Skin epidermis (tissue), 12 donors: Measurements from ENCODE around the gene AMBP.

Source experiments
- H3K27ac ChIP-seq, 21 experiments: fragments of 200-600 bp; sonication (generic) in 11 of 21; one replicate each; pipeline ENCODE4 v1.5.0; 2020; ENCODE audit warnings: mild to moderate bottlenecking in 3 of 21, inconsistent platforms in 2 of 21, moderate library complexity in 2 of 21
- H3K4me3 ChIP-seq, 7 experiments: fragments of 200-600 bp; sonication (generic) in 2 of 7; one replicate each; pipeline ENCODE4 v1.5.0; 2020; ENCODE audit warnings: inconsistent platforms in 2 of 7, mild to moderate bottlenecking in 2 of 7, moderate library complexity in 1 of 7

Gene AMBP

GRCh38 chr9:114017741-114018715 is 60.1 kb downstream of the AMBP start:
- H3K27ac ChIP-seq: no peak overlapping the region
- H3K4me3 ChIP-seq: no peak overlapping the region

- Histone ChIP-seq H3K4me3 (no peak overlapping the region), H3K27ac (no peak overlapping the region)
These were observed 61.3 kb downstream of the AMBP start for GRCh38 chr9:114016629-114017423.

- no peak overlapping the region for H3K27ac ChIP-seq
- H3K4me3 ChIP-seq: no peak overlapping the region
These were observed 62.0 kb downstream of the AMBP start for GRCh38 chr9:114016101-114016500.

- Histone ChIP-seq H3K27ac (no peak overlapping the region), H3K4me3 (no peak overlapping the region)
These were observed 62.5 kb downstream of the AMBP start for GRCh38 chr9:114015607-114016006.

GRCh38 chr9:114014044-114014443 is 64.1 kb downstream of the AMBP start:
- H3K27ac ChIP-seq: no peak overlapping the region

GRCh38 chr9:114012126-114012525 is 66.0 kb downstream of the AMBP start:
- Histone ChIP-seq H3K27ac (no peak overlapping the region), H3K4me3 (no peak overlapping the region)

More at GRCh38 chr9:114014044-114014443, 64.1 kb downstream of the AMBP start:
- H3K4me3 ChIP-seq: no peak overlapping the region

GRCh38 chr9:114011313-114011712 is 66.8 kb downstream of the AMBP start:
- H3K4me3 ChIP-seq: no peak overlapping the region
- H3K27ac ChIP-seq: no peak overlapping the region
